IMR-90 (cell line): ENCODE data around the gene CAMK2B. TPM values are rescaled to one million over a fixed set of nuclear protein-coding genes. Genes with fewer than 3 reads are reported as not detected.

Source experiments
- ATAC-seq: fragments of 200-7000 bp; cut with Tn5 transposase; 2 replicates; pipeline ENCODE4 v1.9.1; 2020; ENCODE audit warnings: low read depth, mild to moderate bottlenecking, moderate library complexity
- BruUV-seq: library from RNA; stranded (reverse); fragments of 400-500 nt; replicated peaks from 2 replicates; lab custom pipeline; 2021; lab: Mats Ljungman, UMichigan
- CTCF ChIA-PET: fragments of 300-600 bp; formaldehyde crosslinking; extraction: SDS; loops from one replicate; lab custom pipeline; 2021; ENCODE audit warnings: antibody characterized with exemption; lab: Yijun Ruan, JAX
- POLR2A ChIA-PET: fragments of 300-600 bp; sonication (Branson Sonifier 250); formaldehyde crosslinking; loops from one replicate; lab custom pipeline; 2022; ENCODE audit warnings: antibody characterized with exemption; ENCODE audit not compliant: unreplicated experiment; lab: Charles Lee
- DNase-seq: peaks from one replicate; pipeline ENCODE4 v3.0.0; 2013
- H2AFZ ChIP-seq: replicated peaks from 2 replicates; pipeline ENCODE3; 2013; ENCODE audit warnings: low read length, mild to moderate bottlenecking; ENCODE audit not compliant: poor library complexity
- H2AK5ac ChIP-seq: 2 replicates; pipeline ENCODE4 v1.6.1; 2013; ENCODE audit warnings: low read depth, low read length, inconsistent platforms
- H2AK9ac ChIP-seq: replicated peaks from 2 replicates; pipeline ENCODE3; 2013; ENCODE audit warnings: mild to moderate bottlenecking, low read depth, low read length, moderate library complexity; ENCODE audit not compliant: poor library complexity
- H2BK120ac ChIP-seq: 2 replicates; pipeline ENCODE4 v1.6.1; 2013; ENCODE audit warnings: low read depth, low read length, inconsistent platforms
- H2BK15ac ChIP-seq: 3 replicates; pipeline ENCODE4 v1.6.1; 2013; ENCODE audit warnings: low read depth, low read length, inconsistent platforms
- H2BK20ac ChIP-seq: 2 replicates; pipeline ENCODE4 v1.6.1; 2013; ENCODE audit warnings: low read depth, mild to moderate bottlenecking, inconsistent platforms, low read length, moderate library complexity
- H2BK5ac ChIP-seq: 2 replicates; pipeline ENCODE4 v1.6.1; 2013; ENCODE audit warnings: mild to moderate bottlenecking, low read depth, low read length, inconsistent platforms; ENCODE audit not compliant: poor library complexity, severe bottlenecking
- H3K14ac ChIP-seq: replicated peaks from 2 replicates; pipeline ENCODE4 v1.6.1; 2013; ENCODE audit warnings: low read depth, low read length, inconsistent platforms
- H3K18ac ChIP-seq: 2 replicates; pipeline ENCODE4 v1.6.1; 2013; ENCODE audit warnings: low read depth, low read length, control low read depth
- H3K23ac ChIP-seq: 2 replicates; pipeline ENCODE4 v1.6.1; 2013; ENCODE audit warnings: low read depth, low read length, inconsistent platforms
- H3K27ac ChIP-seq: 2 replicates; pipeline ENCODE4 v1.5.1; 2013; ENCODE audit warnings: mild to moderate bottlenecking, control low read depth, low read length; ENCODE audit not compliant: insufficient read depth
- H3K27me3 ChIP-seq: 2 replicates; pipeline ENCODE4 v1.6.1; 2013; ENCODE audit warnings: low read length; ENCODE audit not compliant: control insufficient read depth, insufficient read depth
- H3K36me3 ChIP-seq: 2 replicates; pipeline ENCODE4 v1.6.1; 2013; ENCODE audit warnings: low read length, mixed read lengths; ENCODE audit not compliant: control insufficient read depth, insufficient read depth
- H3K4ac ChIP-seq: 2 replicates; pipeline ENCODE4 v1.6.1; 2013; ENCODE audit warnings: low read depth, low read length, inconsistent platforms
- H3K4me1 ChIP-seq: 2 replicates; pipeline ENCODE4 v1.6.1; 2013; ENCODE audit warnings: low read length, mixed read lengths; ENCODE audit not compliant: control insufficient read depth, insufficient read depth
- H3K4me2 ChIP-seq: 2 replicates; pipeline ENCODE4 v1.6.1; 2013; ENCODE audit warnings: low read depth, mild to moderate bottlenecking, control low read depth, low read length, moderate library complexity
- H3K4me3 ChIP-seq: 2 replicates; pipeline ENCODE4 v1.5.1; 2013; ENCODE audit warnings: low read depth, mild to moderate bottlenecking, control low read depth, low read length, moderate library complexity; ENCODE audit not compliant: insufficient read depth
- H3K56ac ChIP-seq: 2 replicates; pipeline ENCODE4 v1.6.1; 2013; ENCODE audit warnings: low read length, inconsistent platforms; ENCODE audit not compliant: insufficient read depth; ENCODE audit errors: extremely low read depth
- H3K79me1 ChIP-seq, 2 experiments: 2 replicates each; pipeline ENCODE4 v1.6.1; 2013; ENCODE audit warnings: low read length in 2 of 2, inconsistent platforms in 1 of 2, low read depth in 1 of 2
- H3K9ac ChIP-seq: 2 replicates; pipeline ENCODE4 v1.6.1; 2013; ENCODE audit warnings: low read depth, low read length, control low read depth
- H3K9me1 ChIP-seq: 2 replicates; pipeline ENCODE4 v1.6.1; 2013; ENCODE audit warnings: low read length, inconsistent platforms; ENCODE audit not compliant: insufficient read depth
- H3K9me3 ChIP-seq: 2 replicates; pipeline ENCODE4 v1.6.1; 2013; ENCODE audit warnings: low read length; ENCODE audit not compliant: control insufficient read depth, insufficient read depth
- H4K20me1 ChIP-seq: 2 replicates; pipeline ENCODE4 v1.6.1; 2013; ENCODE audit warnings: low read length, inconsistent platforms; ENCODE audit not compliant: insufficient read depth
- H4K5ac ChIP-seq: 2 replicates; pipeline ENCODE4 v1.6.1; 2013; ENCODE audit warnings: mild to moderate bottlenecking, low read depth, low read length, control low read depth
- H4K8ac ChIP-seq, 2 experiments: 2 replicates each; pipeline ENCODE4 v1.6.1; 2013; ENCODE audit warnings: low read depth in 2 of 2, low read length in 2 of 2, control low read depth in 1 of 2, inconsistent platforms in 1 of 2
- H4K91ac ChIP-seq: 2 replicates; pipeline ENCODE4 v1.6.1; 2013; ENCODE audit warnings: low read depth, low read length, inconsistent platforms; ENCODE audit not compliant: insufficient read depth
- CHD1 ChIP-seq: IDR thresholded peaks from 2 replicates; pipeline ENCODE4 v1.6.1; 2012; ENCODE audit warnings: low read depth, low read length, improper control_type of control experiment
- FOS ChIP-seq: fragments of 150-350 bp; IDR thresholded peaks from 2 replicates; pipeline ENCODE4 v1.6.1; 2016; ENCODE audit warnings: low read depth, low read length
- MAFK ChIP-seq: IDR thresholded peaks from 2 replicates; pipeline ENCODE4 v1.6.1; 2012; ENCODE audit warnings: low read depth, low read length, improper control_type of control experiment
- MAZ ChIP-seq: IDR thresholded peaks from 2 replicates; pipeline ENCODE4 v1.6.1; 2012; ENCODE audit warnings: low read depth, mild to moderate bottlenecking, low read length, improper control_type of control experiment, moderate library complexity, borderline replicate concordance
- MXI1 ChIP-seq: IDR thresholded peaks from 2 replicates; pipeline ENCODE4 v1.6.1; 2012; ENCODE audit warnings: low read depth, mild to moderate bottlenecking, low read length, moderate library complexity, borderline replicate concordance
- NFE2L2 ChIP-seq: fragments of 150-350 bp; IDR thresholded peaks from 2 replicates; pipeline ENCODE4 v1.6.1; 2016; ENCODE audit warnings: low read depth, mild to moderate bottlenecking, low read length
- POLR2A ChIP-seq: IDR thresholded peaks from 2 replicates; pipeline ENCODE4 v1.6.1; 2012; ENCODE audit warnings: mild to moderate bottlenecking, low read depth, low read length
- RAD21 ChIP-seq: IDR thresholded peaks from 2 replicates; pipeline ENCODE4 v1.6.1; 2012; ENCODE audit warnings: low read length, improper control_type of control experiment
- RCOR1 ChIP-seq: IDR thresholded peaks from 2 replicates; pipeline ENCODE4 v1.6.1; 2012; ENCODE audit warnings: mild to moderate bottlenecking, low read length, improper control_type of control experiment; ENCODE audit not compliant: insufficient replicate concordance
- RFX5 ChIP-seq: IDR thresholded peaks from 2 replicates; pipeline ENCODE4 v1.8.0; 2012; ENCODE audit warnings: low read depth, mild to moderate bottlenecking, low read length, moderate library complexity
- SMC3 ChIP-seq: fragments of 150-350 bp; IDR thresholded peaks from 2 replicates; pipeline ENCODE4 v1.6.1; 2016; ENCODE audit warnings: low read depth, mild to moderate bottlenecking, antibody characterized with exemption, low read length, moderate library complexity
- WGBS, 2 experiments: methylation state at CpG; one replicate each; pipeline versions ENCODE4 v1.1.5 to v1.1.7; 2013; ENCODE audit warnings: missing lambda C conversion rate in 2 of 2; ENCODE audit not compliant: insufficient read length in 1 of 2; ENCODE audit errors: extremely low coverage in 2 of 2; 5-methylcytosine and 5-hydroxymethylcytosine counted together
- dilution Hi-C: fragments of 300-500 bp; cut with HindIII; formaldehyde crosslinking; loops from one replicate; pipeline ENCODE4 v1.14.3; 2018; ENCODE audit warnings: low sequenced_read_pairs; ENCODE audit not compliant: unreplicated experiment
- in situ Hi-C: fragments of 300-500 bp; cut with MboI; formaldehyde crosslinking; loops from 3 replicates; pipeline ENCODE4 v1.14.3; 2019; ENCODE audit warnings: low sequenced_read_pairs, inconsistent platforms, mixed read lengths
- intact Hi-C: fragments of 100-400 bp; cut with micrococcal nuclease; formaldehyde crosslinking; loops from 2 replicates; pipeline ENCODE4 v1.10.0; 2022
- polyA plus RNA-seq, 3 experiments: library from polyadenylated mRNA; depleted of rRNA; stranded (reverse); fragments of >200 nt; gene quantifications; 2 replicates each; pipeline ENCODE4 v1.2.3, GENCODE V29; 2012; ENCODE audit warnings: low replicate concordance in 1 of 3
- total RNA-seq: library from RNA; depleted of rRNA; stranded (reverse); fragments of >200 nt; gene quantifications from 2 replicates; pipeline ENCODE4 v1.2.3, GENCODE V29; 2012
- TF ChIP-seq, protein P1 (sequence below): conservative IDR thresholded peaks from 2 replicates; pipeline ENCODE4 v1.5.1; 2012; ENCODE audit warnings: mild to moderate bottlenecking, low read depth, low read length, improper control_type of control experiment
- TF ChIP-seq, protein P2 (sequence below): fragments of 150-350 bp; IDR thresholded peaks from 2 replicates; pipeline ENCODE4 v1.6.1; 2017; ENCODE audit warnings: mild to moderate bottlenecking, antibody characterized with exemption, low read length, low read depth

Gene CAMK2B
- total and polyA plus RNA-seq, 2 of the 4 experiments (the other 2 are of a cell fraction) = 0.18 to 0.36 TPM

DNA sequence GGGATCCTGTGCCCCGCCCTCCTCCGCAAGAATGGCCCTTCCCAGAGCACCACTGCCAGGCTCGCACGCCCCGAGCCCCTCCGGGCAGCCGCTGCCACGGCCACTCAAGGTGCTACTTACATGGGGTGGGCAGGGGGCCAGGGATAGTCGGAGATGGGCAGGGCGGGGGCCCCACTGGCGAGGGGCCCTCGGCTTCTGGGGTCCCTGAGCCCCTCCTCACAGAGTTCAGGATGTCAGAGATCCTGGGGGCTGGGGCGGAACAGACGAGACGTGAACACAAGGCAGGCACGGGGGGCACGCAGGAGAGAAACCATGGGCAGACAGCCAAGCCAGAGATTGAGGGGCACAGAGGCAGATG lies 99.0 kb downstream of the CAMK2B start:
- Histone ChIP-seq H4K91ac (no peak overlapping the region), H3K4me2 (no peak overlapping the region), H3K9me3 (no peaks in the 10 kb centered on the region), H3K9me1 (no peaks in the 10 kb centered on the region), H3K79me1 (no peaks in the 10 kb centered on the region), H2AK9ac (no peak overlapping the region), H4K5ac (no peak overlapping the region), H3K9ac (no peak overlapping the region), H2BK5ac (no peak overlapping the region), H2AK5ac (no peak overlapping the region), H2BK20ac (no peak overlapping the region), H3K36me3 (no peaks in the 10 kb centered on the region), H3K27ac (no peak overlapping the region), H3K4ac (no peak overlapping the region), H3K23ac (no peak overlapping the region), H2BK120ac (no peak overlapping the region), H3K27me3 (peaks cover 60% of the 10 kb centered on the region), H2BK15ac (no peak overlapping the region), H3K4me1 (no peaks in the 10 kb centered on the region), H4K20me1 (no peaks in the 10 kb centered on the region), H3K4me3 (no peak overlapping the region), H4K8ac (no peak overlapping the region), H2AFZ (no peak overlapping the region), H3K56ac (no peak overlapping the region), H3K18ac (no peak overlapping the region), H3K14ac (no peak overlapping the region)
- no peak for ATAC-seq
- intact Hi-C loops = no loop called here
- ChIA-PET CTCF (no interaction called here), POLR2A (no interaction called here)
- no peak for DNase-seq
- dilution Hi-C loops = no loop called here
- no TSS peak for BruUV-seq
- in situ Hi-C loops = no loop called here
- TF ChIP-seq RFX5 (no peak), FOS (no peak), POLR2A (no peak), RCOR1 (no peak), SMC3 (no peak), CHD1 (no peak), MXI1 (no peak), MAFK (no peak), RAD21 (no peak), MAZ (no peak), NFE2L2 (no peak)
- TF ChIP-seq, protein P1, sequence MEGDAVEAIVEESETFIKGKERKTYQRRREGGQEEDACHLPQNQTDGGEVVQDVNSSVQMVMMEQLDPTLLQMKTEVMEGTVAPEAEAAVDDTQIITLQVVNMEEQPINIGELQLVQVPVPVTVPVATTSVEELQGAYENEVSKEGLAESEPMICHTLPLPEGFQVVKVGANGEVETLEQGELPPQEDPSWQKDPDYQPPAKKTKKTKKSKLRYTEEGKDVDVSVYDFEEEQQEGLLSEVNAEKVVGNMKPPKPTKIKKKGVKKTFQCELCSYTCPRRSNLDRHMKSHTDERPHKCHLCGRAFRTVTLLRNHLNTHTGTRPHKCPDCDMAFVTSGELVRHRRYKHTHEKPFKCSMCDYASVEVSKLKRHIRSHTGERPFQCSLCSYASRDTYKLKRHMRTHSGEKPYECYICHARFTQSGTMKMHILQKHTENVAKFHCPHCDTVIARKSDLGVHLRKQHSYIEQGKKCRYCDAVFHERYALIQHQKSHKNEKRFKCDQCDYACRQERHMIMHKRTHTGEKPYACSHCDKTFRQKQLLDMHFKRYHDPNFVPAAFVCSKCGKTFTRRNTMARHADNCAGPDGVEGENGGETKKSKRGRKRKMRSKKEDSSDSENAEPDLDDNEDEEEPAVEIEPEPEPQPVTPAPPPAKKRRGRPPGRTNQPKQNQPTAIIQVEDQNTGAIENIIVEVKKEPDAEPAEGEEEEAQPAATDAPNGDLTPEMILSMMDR = no peak
- TF ChIP-seq, protein P2, sequence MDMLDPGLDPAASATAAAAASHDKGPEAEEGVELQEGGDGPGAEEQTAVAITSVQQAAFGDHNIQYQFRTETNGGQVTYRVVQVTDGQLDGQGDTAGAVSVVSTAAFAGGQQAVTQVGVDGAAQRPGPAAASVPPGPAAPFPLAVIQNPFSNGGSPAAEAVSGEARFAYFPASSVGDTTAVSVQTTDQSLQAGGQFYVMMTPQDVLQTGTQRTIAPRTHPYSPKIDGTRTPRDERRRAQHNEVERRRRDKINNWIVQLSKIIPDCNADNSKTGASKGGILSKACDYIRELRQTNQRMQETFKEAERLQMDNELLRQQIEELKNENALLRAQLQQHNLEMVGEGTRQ = no peak
- 13% methylated on average over 6 of the region's 17 CpGs; no CpG with 5 or more reads in 1 of the 2 experiments for WGBS, 2 experiments
